Upper lobe of left lung (tissue), 4 donors: ENCODE data around the gene IGFLR1.

ENCODE experiments used
- CTCF ChIP-seq, 6 experiments: fragments of 450-650 bp in 4 of 6; fragments of 200-600 bp in 2 of 6; sonication (generic) in 2 of 6; IDR thresholded peaks; one replicate each; pipeline ENCODE4 v1.5.1; 2016 to 2019; ENCODE audit warnings: antibody characterized with exemption in 6 of 6
- EP300 ChIP-seq, 4 donors: sonication (generic); formaldehyde crosslinking; IDR thresholded peaks; one replicate each; pipeline ENCODE4 v1.5.1; 2017; ENCODE audit warnings: antibody characterized with exemption in 4 of 4, control low read depth in 2 of 4
- POLR2AphosphoS5 ChIP-seq, 2 donors: sonication (generic); formaldehyde crosslinking; IDR thresholded peaks; one replicate each; pipeline ENCODE4 v1.5.1; 2017; ENCODE audit warnings: antibody characterized with exemption in 2 of 2

- no peak for TF ChIP-seq EP300 (IDR thresholded peaks at IDR 0.05)
- TF ChIP-seq CTCF (IDR thresholded peaks at IDR 0.05), result no peak
- no peak for TF ChIP-seq POLR2AphosphoS5 (IDR thresholded peaks at IDR 0.05)
Measured at GRCh38 chr19:35789978-35790944, 48.0 kb upstream of the IGFLR1 start.
